Peyer's patch (tissue), 4 donors: ENCODE results near the gene SKI.

Experiments used
- POLR2A ChIP-seq, 2 donors: fragments of 450-650 bp; IDR thresholded peaks; one replicate each; pipeline ENCODE4 v1.5.1; 2017; ENCODE audit warnings: antibody characterized with exemption in 2 of 2, mild to moderate bottlenecking in 2 of 2, moderate library complexity in 2 of 2
- TF ChIP-seq, protein P1 (sequence below), 6 experiments: fragments of 450-650 bp in 4 of 6; fragments of 200-600 bp in 2 of 6; sonication (generic) in 1 of 6; IDR thresholded peaks; one replicate each; pipeline ENCODE4 v1.5.1; 2017 to 2019; ENCODE audit warnings: antibody characterized with exemption in 6 of 6, mild to moderate bottlenecking in 3 of 6, moderate library complexity in 1 of 6

DNA sequence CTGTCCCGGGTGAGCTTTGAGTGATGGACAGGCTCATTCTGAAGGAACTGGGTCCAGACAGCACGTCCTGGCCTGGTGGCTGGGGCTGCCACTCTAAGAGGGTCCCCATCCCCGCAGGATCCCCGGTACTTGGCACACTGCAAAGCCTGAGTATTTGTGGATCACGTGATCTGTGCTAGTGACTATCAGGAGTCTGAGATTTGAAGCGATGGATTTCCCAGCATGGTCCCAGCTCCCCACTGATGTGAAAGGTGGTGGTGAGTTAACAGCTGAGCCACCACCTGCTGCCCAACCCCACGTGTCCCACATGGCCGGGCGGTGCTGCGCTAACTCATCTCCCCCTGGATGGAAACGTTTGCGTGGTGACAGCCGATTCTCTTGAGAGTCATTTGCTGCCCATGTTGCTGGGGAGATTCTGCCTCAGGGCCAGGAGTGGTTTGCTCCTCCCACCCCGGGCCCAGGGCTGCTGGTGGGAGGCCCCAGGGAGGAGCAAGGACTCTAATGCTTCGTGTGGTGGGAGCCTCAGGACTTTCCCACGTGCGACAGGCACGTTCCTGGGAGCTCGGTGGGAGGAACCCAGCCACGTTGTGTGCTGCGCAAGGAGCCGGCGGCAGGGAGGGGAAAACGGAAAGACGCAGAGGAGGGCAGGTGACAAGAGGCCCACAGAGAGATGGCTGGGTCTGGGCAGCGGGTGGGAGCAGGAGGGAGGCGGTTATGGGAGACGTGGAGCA is 48.7 kb upstream of the SKI start:
- TF ChIP-seq, protein P1, sequence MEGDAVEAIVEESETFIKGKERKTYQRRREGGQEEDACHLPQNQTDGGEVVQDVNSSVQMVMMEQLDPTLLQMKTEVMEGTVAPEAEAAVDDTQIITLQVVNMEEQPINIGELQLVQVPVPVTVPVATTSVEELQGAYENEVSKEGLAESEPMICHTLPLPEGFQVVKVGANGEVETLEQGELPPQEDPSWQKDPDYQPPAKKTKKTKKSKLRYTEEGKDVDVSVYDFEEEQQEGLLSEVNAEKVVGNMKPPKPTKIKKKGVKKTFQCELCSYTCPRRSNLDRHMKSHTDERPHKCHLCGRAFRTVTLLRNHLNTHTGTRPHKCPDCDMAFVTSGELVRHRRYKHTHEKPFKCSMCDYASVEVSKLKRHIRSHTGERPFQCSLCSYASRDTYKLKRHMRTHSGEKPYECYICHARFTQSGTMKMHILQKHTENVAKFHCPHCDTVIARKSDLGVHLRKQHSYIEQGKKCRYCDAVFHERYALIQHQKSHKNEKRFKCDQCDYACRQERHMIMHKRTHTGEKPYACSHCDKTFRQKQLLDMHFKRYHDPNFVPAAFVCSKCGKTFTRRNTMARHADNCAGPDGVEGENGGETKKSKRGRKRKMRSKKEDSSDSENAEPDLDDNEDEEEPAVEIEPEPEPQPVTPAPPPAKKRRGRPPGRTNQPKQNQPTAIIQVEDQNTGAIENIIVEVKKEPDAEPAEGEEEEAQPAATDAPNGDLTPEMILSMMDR (IDR thresholded peaks at IDR 0.05): no peak
- no peak for TF ChIP-seq POLR2A (IDR thresholded peaks at IDR 0.05)
